GM06990 (cell line): ENCODE data around the gene GRAMD1A.
"Not testable (repeated sequence)": the region's sequence is repeated elsewhere in the genome, so short reads cannot be mapped to it uniquely, and the experiment has no call there.

Experiments
- DNase-seq: peaks from one replicate; pipeline ENCODE4 v3.0.0-alpha.2; 2011; ENCODE audit not compliant: insufficient read length; ENCODE audit errors: extremely low read depth
- H3K27me3 ChIP-seq: replicated peaks from 2 replicates; pipeline ENCODE4 v1.6.0; 2011; ENCODE audit warnings: low read length; ENCODE audit not compliant: control insufficient read depth, insufficient read depth
- H3K36me3 ChIP-seq: 2 replicates; pipeline ENCODE4 v1.5.1; 2011; ENCODE audit warnings: low read length; ENCODE audit not compliant: control insufficient read depth, insufficient read depth
- H3K4me3 ChIP-seq: replicated peaks from 2 replicates; pipeline ENCODE4 v1.5.1; 2011; ENCODE audit warnings: low read depth, mild to moderate bottlenecking, control low read depth, low read length
- CTCF ChIP-seq: IDR thresholded peaks from 2 replicates; pipeline ENCODE4 v1.5.1; 2011; ENCODE audit warnings: low read length, control low read depth, mild to moderate bottlenecking, inconsistent platforms; ENCODE audit not compliant: insufficient read depth, poor library complexity, severe bottlenecking

The GRAMD1A gene

GRCh38 chr19:35011091-35011689 lies 11.1 kb downstream of the GRAMD1A start:
- Histone ChIP-seq H3K4me3 (no peak overlapping the region), H3K36me3 (peaks cover 43% of the 10 kb centered on the region), H3K27me3 (no peaks in the 10 kb centered on the region)
- no peak for TF ChIP-seq CTCF
- DNase-seq, result no peak

- no peak for DNase-seq
- H3K27me3 ChIP-seq, result no peaks in the 10 kb centered on the region
- no peak for TF ChIP-seq CTCF
- H3K4me3 ChIP-seq, result no peak overlapping the region
- H3K36me3 ChIP-seq, result peaks cover 40% of the 10 kb centered on the region
These were observed 11.9 kb downstream of the GRAMD1A start for GRCh38 chr19:35011737-35012682.

GRCh38 chr19:35013041-35013819 lies 13.1 kb downstream of the GRAMD1A start:
- peaks cover 43% of the 10 kb centered on the region for H3K36me3 ChIP-seq
- peak; percentile 100 for TF ChIP-seq CTCF
- H3K4me3 ChIP-seq, result no peak overlapping the region
- peak; percentile 74 for DNase-seq
- no peaks in the 10 kb centered on the region for H3K27me3 ChIP-seq

- H3K4me3 ChIP-seq, result no peak overlapping the region
- H3K36me3 ChIP-seq, result peaks cover 46% of the 10 kb centered on the region
- TF ChIP-seq CTCF, result no peak
- H3K27me3 ChIP-seq, result no peaks in the 10 kb centered on the region
- DNase-seq, result no peak
These were observed 14.0 kb downstream of the GRAMD1A start for GRCh38 chr19:35013820-35014754.

- H3K4me3 ChIP-seq, DNase-seq, H3K27me3 ChIP-seq: not testable (repeated sequence)
- peaks cover 48% of the 10 kb centered on the region for H3K36me3 ChIP-seq
These were observed 14.7 kb downstream of the GRAMD1A start for GRCh38 chr19:35014774-35015173.
